NCI-H2171 treated with DMSO at 0.1 percent for 48 hours (cell line): ENCODE results near the gene HNRNPA2B1.
"Not testable (repeated sequence)": the region's sequence is repeated elsewhere in the genome, so short reads cannot be mapped to it uniquely, and the experiment has no call there.

Experiments used
- DNase-seq: peaks from one replicate; lab custom pipeline; 2025; lab: John Stamatoyannopoulos, UW

Gene HNRNPA2B1

DNA sequence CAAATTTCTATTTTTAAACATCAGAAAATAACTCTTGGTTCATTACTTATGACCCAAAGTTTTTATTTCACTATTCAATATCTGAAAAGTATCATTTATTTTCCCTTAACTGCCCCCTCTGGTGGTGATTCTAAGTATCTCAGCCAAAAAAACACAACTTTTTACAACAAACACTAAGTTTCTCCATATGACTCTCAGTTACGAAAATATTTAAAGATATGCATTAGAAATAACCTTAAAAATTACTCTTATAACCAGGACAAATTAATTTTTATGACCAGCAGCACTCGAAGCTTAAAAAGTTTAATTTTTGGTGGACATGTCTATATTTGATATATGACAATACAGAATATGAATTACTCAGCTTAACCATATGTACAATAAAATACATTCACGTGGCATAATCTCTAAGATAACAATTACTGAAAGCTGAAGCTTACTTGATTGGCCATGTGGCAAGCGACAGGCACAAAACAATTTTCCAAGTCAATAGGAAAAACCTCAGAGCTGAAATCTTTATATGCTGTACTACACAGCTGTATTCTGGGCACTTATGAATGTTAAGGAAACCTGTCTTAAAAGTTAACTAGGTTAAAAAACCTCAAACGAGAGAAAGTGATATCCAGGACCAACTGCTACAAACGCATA, 2.3 kb downstream of the HNRNPA2B1 start:
- peak; percentile 47 for DNase-seq

DNA sequence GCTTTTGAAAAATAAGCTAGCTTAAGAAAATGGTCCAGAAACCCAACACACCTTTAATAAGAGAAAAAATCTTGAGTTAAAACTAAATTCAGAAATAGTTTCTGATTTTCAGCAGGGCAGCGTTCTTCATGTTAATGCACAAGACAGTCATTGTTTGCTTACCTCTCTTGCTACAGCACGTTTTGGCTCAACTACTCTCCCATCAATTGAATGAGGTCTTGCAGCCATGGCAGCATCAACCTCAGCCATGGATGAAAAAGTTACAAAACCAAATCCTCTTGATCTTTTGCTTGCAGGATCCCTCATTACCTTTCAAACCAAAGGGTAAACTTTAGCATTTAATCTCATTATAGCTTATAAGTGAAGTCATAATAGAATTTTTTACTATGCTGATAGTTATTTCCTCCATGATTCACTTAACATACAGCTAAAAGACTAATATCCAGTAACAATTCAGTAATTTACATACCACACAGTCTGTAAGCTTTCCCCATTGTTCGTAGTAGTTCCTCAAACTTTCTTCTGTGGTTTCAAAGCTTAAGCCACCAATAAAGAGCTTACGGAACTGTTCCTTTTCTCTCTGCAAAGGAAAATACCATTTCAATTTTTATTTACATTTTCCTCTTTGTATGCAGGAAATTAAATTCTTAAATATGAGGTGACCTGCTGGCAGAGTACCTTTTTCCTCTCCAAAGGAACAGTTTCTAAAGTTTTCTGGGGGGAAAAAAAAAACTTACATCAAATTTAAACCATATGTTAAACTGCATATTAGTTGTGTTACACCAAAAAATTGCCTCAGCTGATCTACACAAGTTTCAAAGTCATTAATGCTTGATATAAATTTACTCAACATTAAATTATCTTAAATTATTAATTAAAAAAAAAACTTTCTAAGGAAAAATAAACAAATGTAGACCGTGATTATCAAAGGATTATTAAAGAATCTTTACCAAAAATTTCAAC, 3.1 kb downstream of the HNRNPA2B1 start:
- no peak for DNase-seq

DNA sequence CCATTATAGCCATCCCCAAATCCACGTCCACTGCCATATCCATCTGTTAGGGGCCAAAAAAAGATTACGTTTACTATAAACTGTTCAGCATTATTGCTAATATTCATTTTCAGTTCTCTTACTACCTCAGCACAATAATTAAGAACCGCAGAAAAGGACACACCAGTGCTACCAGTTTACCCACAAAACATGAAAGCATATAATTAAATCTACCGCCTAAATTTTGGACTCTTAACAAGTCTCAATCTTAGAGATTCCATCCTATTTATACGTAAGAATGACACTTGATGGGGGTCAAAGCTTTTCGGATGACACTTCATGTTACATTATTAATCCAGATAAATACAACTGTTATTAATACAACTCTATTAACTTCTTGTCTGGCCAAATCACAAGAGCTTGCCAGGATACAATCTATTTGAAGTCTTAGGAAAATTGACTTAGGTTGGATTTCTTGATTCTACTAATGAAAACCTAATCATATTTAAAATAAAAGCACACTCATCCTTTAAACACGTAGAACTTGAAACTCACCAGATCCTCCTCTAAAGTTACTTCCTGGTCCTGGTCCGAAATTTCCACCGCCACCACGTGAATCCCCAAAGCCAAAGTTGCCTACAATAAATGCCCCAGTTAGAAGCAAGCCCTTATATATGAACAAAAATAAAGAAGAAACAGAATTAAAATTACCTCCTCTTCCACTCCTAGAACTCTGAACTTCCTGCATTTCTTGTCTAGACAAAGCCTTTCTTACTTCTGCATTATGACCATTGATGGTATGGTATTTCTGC, 4.5 kb downstream of the HNRNPA2B1 start:
- no peak for DNase-seq

DNA sequence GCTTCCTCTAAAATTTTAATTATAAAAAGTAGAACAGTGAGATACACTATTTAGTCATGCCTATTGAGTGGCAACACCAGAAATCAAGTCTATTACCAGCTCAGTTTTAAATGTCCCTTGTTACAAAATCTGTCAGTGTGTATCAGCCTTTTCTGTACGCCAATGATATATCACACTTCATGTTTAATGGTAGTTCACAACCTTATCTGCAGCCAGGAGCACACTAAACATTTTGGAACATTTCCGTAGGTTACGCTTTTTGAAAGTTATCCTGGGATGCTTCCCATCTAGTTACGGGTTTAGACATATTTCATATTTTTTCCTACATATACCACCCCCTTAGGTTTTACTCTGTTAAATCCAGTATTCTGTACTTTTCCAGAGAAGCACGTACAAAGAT, 5.4 kb downstream of the HNRNPA2B1 start:
- DNase-seq, result no peak

DNA sequence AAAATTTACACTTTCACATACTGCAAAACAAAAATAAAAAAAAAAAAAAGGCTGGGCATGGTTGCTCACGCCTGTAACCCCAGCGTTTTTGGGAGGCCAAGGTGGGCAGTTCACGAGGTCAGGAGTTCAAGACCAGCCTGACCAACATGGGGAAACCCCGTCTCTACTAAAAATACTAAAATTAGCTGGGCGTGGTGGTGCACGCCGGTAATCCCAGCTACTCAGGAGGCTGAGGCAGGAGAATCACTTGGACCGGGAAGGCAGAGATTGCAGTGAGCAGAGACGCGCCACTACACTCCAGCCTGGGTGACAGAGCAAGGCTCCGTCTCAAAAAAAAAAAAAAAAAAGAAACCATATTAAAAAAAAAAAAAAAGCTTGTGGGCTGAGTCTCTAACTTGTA, 5.8 kb downstream of the HNRNPA2B1 start:
- DNase-seq, result not testable (repeated sequence)

DNA sequence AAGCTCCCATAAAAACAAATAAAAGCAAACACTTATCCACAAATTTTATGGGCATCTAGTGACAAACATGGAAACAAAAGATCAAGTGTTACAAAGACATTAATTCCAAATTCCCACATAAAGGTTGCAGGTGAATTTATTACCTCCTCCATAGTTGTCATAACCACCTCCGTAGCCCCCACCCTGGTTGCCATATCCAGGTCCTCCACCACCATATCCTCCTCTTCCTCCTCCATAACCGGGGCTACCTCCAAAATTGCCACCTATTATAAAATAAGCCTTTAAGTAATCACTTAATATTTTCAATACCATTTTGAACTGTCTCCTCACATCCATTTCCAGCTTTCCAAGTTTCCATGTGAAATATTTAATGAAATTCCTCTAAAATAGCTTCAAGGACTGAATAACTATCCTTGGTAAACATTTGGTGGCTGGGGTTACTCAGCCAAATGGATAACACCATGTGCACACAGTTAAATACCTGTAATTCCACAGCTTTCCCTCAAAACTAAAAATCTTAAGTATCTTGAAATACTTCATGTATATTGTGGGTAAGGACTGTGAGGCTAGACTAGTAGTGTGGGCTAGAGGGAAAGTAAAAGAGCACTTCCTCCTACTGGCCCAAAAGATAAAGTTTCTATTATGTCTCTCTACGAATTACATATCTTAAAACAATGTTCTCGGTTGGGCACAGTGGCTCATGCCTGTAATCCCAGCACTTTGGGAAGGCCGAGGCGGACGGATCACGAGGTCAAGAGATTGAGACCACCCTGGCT, 6.9 kb downstream of the HNRNPA2B1 start:
- no peak for DNase-seq

DNA sequence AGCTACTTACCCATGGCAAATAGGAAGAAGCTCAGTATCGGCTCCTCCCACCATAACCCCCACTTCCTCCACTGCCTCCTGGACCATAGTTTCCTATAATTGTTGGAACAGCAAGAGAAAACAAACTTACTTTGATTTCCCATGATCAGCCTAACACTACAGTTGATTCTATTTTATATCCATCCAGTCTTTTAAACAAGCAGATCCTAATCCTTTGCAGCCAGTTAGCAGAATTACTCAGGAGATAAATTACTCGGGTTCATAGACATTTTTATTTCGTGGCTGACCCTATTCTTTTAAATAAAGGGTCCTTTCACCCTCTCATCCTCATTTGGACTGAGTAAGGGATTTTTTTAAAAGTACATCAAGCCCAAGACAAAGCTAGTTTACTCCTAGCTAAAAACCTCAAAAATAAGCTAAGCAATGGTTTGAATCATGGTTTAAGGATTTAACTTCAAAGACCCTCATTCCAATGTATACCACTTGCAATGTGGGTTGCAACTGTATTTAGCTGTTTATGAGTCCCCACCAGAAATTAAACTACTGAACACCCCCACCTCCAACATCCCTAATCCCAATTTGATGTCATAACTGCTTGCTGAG, 8.0 kb downstream of the HNRNPA2B1 start:
- DNase-seq, result no peak

DNA sequence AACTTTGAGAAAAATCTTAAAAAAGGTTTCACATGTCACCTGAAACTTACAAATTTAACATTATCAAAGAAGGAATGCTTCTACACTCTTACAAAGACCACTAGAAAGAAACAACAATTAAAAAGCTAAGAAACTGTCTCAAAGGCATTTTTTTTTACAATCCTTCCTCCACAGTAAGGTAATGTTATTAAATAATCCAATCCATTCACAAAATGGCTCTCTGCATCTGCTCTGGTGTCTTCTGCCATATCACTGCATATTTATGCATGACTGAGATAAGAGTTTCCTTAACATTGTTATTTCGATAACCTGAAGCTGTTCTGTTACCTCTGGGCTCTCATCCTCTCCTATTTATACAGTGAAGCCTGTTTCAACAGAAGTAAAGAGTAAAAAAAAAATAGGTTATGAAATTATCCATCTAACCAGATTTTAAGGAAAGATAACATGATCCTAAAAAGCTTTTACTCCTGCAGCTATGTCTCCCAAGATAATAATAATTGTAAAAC, 8.5 kb downstream of the HNRNPA2B1 start:
- no peak for DNase-seq

DNA sequence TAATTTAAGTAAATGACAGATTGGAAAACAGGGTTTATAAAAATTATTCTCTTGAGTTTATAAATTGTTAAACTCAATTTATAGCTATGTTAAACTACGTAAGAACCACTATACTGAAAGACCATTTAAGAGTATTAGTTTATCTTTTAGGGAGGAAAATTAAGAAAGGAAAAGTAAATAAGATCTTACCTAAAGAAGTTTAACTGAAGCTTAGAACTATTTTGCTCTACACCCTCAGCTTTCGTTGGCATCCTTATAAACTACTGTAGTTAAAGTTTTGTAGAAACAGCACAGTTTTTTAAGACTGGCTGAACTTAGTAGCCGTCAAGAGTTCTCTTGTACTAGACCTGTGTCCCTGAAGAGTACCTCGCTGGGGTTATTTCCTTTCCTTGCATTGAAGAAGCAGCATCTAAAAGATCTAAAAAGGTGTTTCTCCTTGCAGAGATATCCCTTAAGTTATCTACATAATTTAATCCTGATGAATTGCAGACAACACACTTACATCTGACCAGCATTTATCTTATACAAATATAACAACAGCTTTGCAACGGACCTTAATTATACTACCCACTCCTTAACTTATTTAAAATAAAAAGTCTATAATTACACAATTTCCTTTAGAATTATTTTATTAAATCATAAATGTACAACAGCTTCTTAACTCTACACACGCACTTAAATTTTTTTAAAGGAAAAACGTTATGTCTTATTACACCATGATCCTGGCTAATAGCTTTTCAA, 9.1 kb downstream of the HNRNPA2B1 start:
- DNase-seq, result no peak

DNA sequence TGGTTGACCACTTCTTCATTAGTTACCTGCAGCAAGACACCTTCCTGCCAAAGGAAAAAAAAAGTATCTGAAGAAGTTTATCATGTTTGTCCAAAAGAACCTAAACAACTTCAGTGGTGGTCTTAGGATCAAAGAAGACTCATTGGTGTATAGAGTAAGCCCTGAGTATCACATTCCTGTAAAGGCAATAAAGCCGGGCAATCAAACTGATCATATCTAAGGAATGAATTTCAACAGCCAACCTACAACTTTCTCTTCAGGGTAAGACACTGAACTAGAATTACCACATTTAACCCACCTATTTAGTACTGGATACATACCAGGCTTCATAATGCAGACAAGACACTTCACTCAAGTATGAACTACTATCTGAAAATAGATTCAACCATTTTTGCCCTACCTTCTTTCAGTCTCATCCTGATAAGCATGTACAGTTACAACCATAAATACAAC, 10.1 kb downstream of the HNRNPA2B1 start:
- DNase-seq, result no peak

DNA sequence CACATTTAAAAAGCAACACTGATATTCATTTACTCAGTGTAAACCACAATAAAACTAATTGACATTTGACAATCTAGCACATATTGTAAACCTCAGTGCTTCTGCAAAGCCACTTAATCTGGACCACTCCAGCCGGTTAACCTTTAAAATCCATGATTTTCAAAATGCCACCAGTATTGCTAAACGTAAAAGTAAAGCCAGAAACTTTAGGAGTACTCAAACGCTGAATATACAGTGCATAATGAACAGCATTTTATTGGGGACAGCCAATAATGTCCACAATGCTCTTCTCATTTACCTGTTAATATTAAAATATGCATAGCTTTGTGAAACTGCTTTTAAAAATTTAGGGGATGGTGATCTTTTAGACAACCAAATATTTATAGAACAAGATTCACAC, 10.8 kb downstream of the HNRNPA2B1 start:
- no peak for DNase-seq

DNA sequence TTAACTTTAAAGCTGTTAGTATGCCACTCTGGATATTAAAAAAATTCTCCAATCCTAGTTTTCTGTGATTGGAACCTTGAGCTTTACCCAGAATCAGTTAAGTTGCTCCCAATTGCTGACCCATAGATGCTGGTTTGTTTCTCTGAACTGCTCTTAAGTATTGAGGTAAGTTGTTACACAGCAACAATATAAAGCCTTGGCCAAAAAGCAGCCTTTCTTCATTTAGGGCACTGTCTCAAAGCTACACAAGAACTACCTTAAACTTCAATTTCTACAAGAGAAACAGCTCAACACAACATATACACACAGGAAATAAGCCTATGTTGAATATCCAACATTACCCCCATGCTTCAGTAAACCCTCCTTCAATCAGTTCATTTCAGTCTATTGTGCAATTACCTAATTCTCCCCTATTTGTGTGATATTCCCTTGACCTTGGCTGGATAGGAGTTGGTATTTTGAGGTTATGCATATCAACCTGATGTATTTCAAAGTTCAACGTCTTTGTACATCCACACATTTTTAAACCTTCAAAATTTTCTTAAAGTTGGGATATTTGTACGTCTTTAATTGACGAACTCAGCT, 11.5 kb downstream of the HNRNPA2B1 start:
- DNase-seq, result no peak

DNA sequence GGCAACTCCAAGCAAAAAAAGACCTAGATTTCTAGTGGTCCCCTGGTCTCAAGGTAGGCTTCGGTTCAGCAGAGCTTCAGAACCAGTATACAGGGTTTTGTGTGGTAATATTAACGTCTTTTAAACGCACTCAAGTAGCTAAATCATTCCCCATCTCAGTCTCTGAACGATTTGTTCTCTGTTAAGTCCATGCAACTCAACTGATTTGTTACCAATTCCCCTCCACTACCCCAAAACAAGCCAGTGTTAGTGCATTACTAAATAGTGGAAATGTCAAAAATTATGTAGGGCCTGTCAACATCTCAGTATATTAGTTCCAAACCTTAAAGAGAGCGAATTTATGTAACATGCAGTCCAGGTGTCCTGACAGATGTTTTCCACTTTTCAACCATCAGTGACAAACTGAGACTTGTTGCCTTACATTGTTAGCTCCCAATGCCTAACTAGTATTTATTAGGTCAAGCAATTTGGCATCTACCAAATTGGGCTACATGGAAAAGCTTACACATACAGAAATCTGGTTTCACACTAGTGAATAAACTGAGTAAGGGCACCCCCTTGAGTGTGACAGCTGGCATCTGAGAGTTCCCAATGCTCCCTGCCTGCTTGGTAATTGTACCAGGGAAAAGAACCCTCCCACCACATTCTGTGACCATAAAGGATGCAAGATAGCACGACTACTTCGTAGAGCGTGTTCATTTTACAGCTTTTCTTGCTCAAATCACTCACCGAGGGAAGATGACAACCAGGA, 12.2 kb downstream of the HNRNPA2B1 start:
- peak; percentile 43 for DNase-seq

DNA sequence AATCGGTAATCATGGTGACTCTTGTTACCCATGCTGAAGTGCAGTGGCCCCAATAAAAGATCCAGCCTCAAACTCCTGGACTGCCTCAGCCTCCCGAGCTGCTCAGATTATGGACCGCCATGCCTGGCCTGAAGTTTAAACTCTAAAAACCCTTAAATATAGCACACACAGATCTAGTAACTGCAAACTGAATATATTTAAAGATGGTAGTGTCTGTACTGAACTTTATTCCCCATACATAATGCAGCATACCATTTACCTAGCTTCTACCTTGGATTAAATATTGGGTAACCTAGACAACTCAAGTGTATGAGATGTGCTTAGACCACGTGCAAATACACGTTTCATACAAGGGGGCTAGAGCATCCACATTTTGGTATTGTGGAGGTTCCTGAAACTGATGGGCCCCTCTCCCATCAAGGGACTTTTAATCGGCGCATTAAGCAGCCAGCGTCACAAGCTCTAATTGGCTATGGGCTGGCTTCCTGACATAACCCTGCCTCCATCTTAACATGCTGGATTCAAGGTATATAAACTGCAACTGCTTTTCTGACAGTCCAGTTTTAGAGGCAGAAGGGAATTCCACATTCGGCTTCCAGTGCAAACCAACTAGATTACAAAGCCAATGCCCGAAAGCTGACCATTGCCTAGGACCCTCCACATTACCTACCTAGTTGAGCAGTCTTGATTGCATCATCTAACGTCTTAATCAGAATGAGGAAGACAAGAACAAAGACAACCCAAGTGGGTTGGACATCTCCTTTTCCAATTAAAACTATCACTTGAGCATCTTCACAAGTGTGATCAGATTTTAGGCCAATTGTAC, 13.0 kb downstream of the HNRNPA2B1 start:
- DNase-seq, result peak; percentile 37

DNA sequence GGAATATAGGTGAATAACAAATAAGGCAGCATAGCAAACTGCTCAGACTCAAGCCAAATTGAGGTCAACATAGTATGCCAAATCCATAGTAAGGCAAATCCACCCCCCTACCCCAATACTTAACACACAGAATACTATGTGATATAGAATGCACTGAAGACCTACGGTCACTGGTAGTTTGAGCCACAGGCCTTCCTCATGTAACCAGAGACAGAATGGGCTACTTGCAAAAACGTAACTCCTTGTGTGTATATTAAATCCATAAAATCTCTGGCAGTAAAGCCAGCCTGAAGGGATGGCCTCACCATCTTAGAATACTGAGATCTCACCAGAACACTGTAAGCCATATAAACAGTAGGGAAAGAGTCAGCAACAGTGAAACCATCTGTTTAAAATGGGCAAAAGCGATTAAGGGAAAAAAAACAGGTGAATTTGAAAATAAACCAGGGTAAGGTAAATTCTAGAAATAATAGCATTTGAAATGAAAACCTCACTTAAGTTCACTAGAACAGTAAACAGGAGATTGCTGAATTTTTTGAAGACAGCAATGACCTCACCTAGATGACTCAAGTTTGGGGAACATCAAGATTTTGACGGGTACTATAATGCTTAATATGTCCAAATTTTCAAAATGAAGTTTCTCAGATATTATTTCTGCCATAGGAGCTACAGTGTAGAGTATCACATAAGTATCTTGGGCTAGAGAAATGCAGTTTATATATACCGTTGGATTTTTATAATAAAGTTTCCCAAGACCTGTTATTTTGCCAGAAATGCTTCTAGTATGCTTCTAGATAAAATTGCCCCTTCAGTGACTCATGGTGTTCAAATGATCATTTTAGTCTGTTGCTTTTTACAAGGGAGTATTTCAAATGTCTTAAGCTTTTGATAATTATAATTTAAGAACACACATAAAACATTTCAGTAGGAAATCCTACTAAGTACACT, 13.9 kb downstream of the HNRNPA2B1 start:
- DNase-seq, result peak; percentile 16

DNA sequence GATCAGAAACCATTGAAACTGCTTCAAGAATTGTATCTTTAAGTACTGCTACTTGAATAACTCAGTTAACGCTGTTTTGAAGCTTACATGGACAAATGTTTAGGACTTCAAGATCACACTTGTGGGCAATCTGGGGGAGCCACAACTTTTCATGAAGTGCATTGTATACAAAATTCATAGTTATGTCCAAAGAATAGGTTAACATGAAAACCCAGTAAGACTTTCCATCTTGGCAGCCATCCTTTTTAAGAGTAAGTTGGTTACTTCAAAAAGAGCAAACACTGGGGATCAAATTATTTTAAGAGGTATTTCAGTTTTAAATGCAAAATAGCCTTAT, 14.7 kb downstream of the HNRNPA2B1 start:
- no peak for DNase-seq

DNA sequence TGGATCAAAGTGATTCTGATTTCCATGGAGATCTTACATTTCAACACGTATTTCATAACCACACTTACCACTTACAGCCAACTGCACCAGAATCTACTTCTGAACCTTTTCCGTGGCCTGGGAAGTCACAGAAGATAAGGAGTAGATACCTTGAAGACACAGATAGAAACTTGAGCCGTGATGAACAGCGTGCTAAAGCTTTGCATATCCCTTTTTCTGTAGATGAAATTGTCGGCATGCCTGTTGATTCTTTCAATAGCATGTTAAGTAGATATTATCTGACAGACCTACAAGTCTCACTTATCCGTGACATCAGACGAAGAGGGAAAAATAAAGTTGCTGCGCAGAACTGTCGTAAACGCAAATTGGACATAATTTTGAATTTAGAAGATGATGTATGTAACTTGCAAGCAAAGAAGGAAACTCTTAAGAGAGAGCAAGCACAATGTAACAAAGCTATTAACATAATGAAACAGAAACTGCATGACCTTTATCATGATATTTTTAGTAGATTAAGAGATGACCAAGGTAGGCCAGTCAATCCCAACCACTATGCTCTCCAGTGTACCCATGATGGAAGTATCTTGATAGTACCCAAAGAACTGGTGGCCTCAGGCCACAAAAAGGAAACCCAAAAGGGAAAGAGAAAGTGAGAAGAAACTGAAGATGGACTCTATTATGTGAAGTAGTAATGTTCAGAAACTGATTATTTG, 15.3 kb downstream of the HNRNPA2B1 start:
- DNase-seq, result peak; percentile 19
